Mucosa of descending colon (tissue), 3 donors: ENCODE data around the gene METTL9. TPM values are rescaled to one million over a fixed set of nuclear protein-coding genes. Genes with fewer than 3 reads are reported as not detected.

Experiments used
- ATAC-seq: fragments of 200-7000 bp; cut with Tn5 transposase; one replicate; pipeline ENCODE4 v1.9.1; 2020; ENCODE audit warnings: mild to moderate bottlenecking, moderate library complexity
- DNase-seq, 3 donors: peaks; one replicate each; pipeline ENCODE4 v3.0.0-alpha.2; 2020
- H3K36me3 ChIP-seq: fragments of 200-600 bp; one replicate; pipeline ENCODE4 v1.8.0; 2021; ENCODE audit warnings: low read depth, mild to moderate bottlenecking
- H3K4me1 ChIP-seq: fragments of 200-600 bp; one replicate; pipeline ENCODE4 v1.8.0; 2021; ENCODE audit warnings: low read depth, mild to moderate bottlenecking
- H3K4me3 ChIP-seq: fragments of 200-600 bp; one replicate; pipeline ENCODE4 v1.8.0; 2021; ENCODE audit warnings: mild to moderate bottlenecking
- H3K9me3 ChIP-seq: fragments of 200-600 bp; one replicate; pipeline ENCODE4 v1.8.0; 2021; ENCODE audit warnings: mild to moderate bottlenecking
- intact Hi-C, 2 donors: fragments of 100-400 bp; cut with DNase I in 1 of 2; cut with micrococcal nuclease in 1 of 2; formaldehyde crosslinking; loops; one replicate each; pipeline versions ENCODE4 v1.11.0 to v1.11.1; 2022; cut with DNase I, micrococcal nuclease
- total RNA-seq, 3 donors: library from RNA; stranded (reverse); fragmentation: NEBNext Ultra II Directional in 2 of 3; extraction: Animal tissue kit (Norgen Biotek cat#: 25700) in 2 of 3; gene quantifications; one replicate each; pipeline versions ENCODE4 v1.2.1 to v1.2.4, GENCODE V29; 2021 to 2023
- TF ChIP-seq, protein P1 (sequence below): fragments of 200-600 bp; IDR thresholded peaks from one replicate; pipeline ENCODE4 v1.8.0; 2022; ENCODE audit warnings: antibody characterized with exemption, mild to moderate bottlenecking
- donor health status: DM: no; HTN: no; CAD: no; lungs with moderate emphysema.
- donor health status: DM: no; HTN: no; CAD: no.
- donor health status: DM: no; HTN: yes; CAD: no.

METTL9 gene
- total RNA-seq, 3 donors from 2014 or later, result 60.8 to 76.5 (median 62.8) TPM

DNA sequence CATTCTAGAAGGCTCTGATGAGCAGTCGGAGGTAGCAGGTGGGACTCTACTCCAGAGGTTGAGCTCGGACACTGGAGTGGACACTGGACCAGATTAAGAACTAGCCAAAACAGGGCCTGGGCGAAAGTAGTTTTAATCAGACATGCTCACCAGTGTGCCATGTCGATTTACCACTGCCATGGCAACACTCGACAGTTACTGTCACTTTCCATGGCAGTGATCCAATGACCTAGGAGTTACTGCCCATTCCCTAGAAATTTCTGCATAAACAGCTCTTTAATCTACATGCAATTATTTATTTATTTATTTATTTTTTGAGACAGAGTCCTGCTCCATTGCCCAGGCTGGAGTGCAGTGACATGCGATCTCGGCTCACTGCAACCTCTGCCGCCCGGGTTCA lies 7.2 kb upstream of the METTL9 start:
- TF ChIP-seq, protein P1, sequence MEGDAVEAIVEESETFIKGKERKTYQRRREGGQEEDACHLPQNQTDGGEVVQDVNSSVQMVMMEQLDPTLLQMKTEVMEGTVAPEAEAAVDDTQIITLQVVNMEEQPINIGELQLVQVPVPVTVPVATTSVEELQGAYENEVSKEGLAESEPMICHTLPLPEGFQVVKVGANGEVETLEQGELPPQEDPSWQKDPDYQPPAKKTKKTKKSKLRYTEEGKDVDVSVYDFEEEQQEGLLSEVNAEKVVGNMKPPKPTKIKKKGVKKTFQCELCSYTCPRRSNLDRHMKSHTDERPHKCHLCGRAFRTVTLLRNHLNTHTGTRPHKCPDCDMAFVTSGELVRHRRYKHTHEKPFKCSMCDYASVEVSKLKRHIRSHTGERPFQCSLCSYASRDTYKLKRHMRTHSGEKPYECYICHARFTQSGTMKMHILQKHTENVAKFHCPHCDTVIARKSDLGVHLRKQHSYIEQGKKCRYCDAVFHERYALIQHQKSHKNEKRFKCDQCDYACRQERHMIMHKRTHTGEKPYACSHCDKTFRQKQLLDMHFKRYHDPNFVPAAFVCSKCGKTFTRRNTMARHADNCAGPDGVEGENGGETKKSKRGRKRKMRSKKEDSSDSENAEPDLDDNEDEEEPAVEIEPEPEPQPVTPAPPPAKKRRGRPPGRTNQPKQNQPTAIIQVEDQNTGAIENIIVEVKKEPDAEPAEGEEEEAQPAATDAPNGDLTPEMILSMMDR, result no peak
- Histone ChIP-seq H3K9me3 (no peaks in the 10 kb centered on the region), H3K36me3 (no peaks in the 10 kb centered on the region), H3K4me3 (no peak overlapping the region), H3K4me1 (no peaks in the 10 kb centered on the region)
- DNase-seq (no peak), ATAC-seq (no peak)
- intact Hi-C loops, result no loop called here

DNA sequence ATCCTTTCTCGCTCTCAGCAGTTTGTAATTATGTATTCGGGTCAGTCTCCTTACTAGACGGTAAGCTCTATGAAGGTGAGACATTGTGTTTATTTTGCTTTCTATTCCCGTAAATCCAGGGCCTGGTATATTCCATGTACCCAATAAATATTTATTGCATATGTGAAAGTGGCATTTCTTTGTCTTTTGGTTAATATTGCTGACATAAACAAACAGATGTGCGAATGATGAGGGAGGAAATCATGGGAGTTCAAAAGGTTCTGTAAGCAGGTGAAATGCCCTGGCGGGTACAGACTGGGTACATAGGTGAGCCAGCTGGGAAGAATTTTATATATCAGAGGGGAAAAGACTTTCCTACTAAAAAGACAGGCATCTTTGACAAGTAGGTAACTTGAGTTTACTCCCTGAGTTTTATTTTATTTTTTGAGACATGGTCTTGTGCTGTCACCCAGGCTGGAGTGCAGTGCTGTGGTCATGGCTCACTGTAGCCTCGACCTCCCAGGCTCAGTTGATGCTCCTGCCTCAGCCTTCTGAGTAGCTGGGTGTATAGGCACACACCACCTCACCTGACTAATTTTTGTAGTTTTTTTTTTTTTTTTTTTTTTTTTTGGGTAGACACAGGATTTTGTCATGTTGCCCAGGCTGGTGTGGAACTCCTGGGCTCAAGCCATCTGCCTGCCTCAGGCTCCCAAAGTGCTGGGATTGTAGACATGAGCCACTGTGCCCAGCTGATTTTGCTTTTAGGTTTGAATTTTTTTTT lies 5.7 kb upstream of the METTL9 start:
- no peaks in the 10 kb centered on the region for H3K9me3 ChIP-seq
- intact Hi-C loops, result no loop called here
- no peaks in the 10 kb centered on the region for H3K4me1 ChIP-seq
- no peak overlapping the region for H3K4me3 ChIP-seq
- ATAC-seq (no peak), DNase-seq (no peak)
- H3K36me3 ChIP-seq, result no peaks in the 10 kb centered on the region
- TF ChIP-seq, protein P1, result no peak

DNA sequence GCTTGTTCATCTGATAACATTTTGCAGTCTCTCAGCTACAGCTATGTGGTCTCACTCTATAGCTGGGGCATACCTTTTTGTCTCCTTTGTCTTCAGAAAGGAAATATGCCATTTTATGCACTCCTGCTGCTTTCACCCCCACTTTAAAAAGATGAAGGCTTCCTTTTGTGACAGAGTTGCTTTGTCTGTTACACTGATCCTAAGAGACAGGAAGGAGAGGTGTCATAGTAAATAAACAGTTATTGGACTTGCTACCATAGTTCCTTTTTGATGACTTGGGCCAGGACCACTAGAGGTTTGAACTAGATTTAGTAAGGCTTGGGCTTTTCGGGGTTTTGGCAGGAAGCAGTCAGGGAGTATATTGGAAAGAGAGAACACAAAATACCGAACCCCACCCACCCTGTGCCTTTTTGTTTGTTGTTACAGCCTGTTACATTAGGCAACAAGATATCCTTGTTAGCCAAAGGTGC lies 1.8 kb upstream of the METTL9 start:
- ATAC-seq, result no peak
- Histone ChIP-seq H3K4me1 (peaks cover 7% of the 10 kb centered on the region), H3K9me3 (no peaks in the 10 kb centered on the region), H3K4me3 (no peak overlapping the region), H3K36me3 (no peaks in the 10 kb centered on the region)
- TF ChIP-seq, protein P1, result no peak
- DNase-seq, result no peak
- intact Hi-C loops, result no loop called here

DNA sequence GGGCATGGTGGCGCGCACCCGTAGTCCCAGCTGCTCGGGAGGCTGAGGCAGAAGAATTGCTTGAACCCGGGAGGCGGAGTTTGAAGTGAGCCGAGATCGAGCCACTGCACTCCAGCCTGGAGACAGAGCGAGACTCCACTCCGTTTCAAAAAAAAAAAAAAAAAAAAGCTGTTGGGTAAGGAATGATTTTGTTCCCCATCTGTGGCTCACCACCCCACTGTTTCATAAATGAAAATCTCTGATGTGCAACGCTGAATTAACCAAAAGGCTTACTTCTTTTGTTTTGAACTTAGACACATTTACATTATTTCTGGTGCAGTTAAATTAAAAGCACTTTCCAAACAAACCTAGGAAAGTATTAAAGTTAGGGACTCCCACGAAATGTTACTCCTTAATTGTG lies 1.2 kb upstream of the METTL9 start:
- H3K4me3 ChIP-seq, result no peak overlapping the region
- intact Hi-C loops, result no loop called here

DNA sequence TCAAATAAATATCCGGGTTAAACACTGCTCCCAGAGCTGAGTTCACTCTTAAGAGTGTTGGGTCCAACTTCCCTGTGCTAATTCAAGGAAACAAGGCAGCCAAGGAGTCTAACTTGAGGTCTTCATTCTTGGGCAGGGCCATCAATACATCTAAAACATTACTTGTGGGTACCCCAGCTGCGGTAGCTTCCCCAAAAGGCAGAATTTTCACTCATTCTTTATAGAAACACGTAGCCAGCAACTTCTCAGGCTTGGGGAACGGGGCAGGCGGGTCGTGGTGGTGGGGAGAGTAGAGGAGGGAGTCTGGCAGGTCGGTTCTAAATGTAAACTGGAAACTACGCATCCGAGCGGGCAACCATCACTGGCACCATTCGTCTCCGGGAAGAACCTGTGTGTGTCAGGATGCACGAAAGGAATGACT lies 666 bp upstream of the METTL9 start:
- peak; percentile 17 for ATAC-seq
- peak in 1 of 3 donors; percentile 47 for DNase-seq
- intact Hi-C loops, result no loop called here
- Histone ChIP-seq H3K4me3 (peak overlapping the region; percentile 88), H3K36me3 (no peaks in the 10 kb centered on the region), H3K9me3 (no peaks in the 10 kb centered on the region), H3K4me1 (peaks cover 10% of the 10 kb centered on the region)
- TF ChIP-seq, protein P1, result no peak

More for the DNA sequence above, 1.2 kb upstream of the METTL9 start:
- peaks cover 10% of the 10 kb centered on the region for H3K4me1 ChIP-seq
- DNase-seq, result no peak
- no peak for ATAC-seq
- no peaks in the 10 kb centered on the region for H3K36me3 ChIP-seq
- H3K9me3 ChIP-seq, result no peaks in the 10 kb centered on the region
- TF ChIP-seq, protein P1, result no peak
